Natural killer cell (primary cell): ENCODE data around the gene ELL3. TPM values are rescaled to one million over a fixed set of nuclear protein-coding genes. Genes with fewer than 3 reads are reported as not detected.
"Not testable (repeated sequence)": the region's sequence is repeated elsewhere in the genome, so short reads cannot be mapped to it uniquely, and the experiment has no call there.

ENCODE experiments used
- ATAC-seq, 3 donors: fragments of 150-1000 bp in 2 of 3; fragments of 200-7000 bp in 1 of 3; cut with Tn5 transposase; 1 replicate in 1 of 3; 2 replicates in 2 of 3; pipeline ENCODE4 v1.10.0; 2021; ENCODE audit warnings: mild to moderate bottlenecking in 2 of 3, moderate library complexity in 2 of 3
- DNase-seq, 2 donors: peaks; one replicate each; pipeline versions ENCODE4 v3.0.0 to v3.0.0-alpha.2; 2013 to 2021; ENCODE audit warnings: mixed read lengths in 1 of 2
- H3K27ac ChIP-seq: one replicate; pipeline ENCODE4 v1.5.1; 2013; ENCODE audit warnings: mild to moderate bottlenecking, low read length
- H3K27me3 ChIP-seq: one replicate; pipeline ENCODE4 v1.6.1; 2013; ENCODE audit warnings: low read length; ENCODE audit not compliant: control insufficient read depth, insufficient read depth
- H3K36me3 ChIP-seq: one replicate; pipeline ENCODE4 v1.6.1; 2013; ENCODE audit warnings: low read length; ENCODE audit not compliant: control insufficient read depth, insufficient read depth
- H3K4me1 ChIP-seq: one replicate; pipeline ENCODE4 v1.6.1; 2013; ENCODE audit warnings: low read length; ENCODE audit not compliant: control insufficient read depth, insufficient read depth
- H3K4me3 ChIP-seq: one replicate; pipeline ENCODE4 v1.5.1; 2013; ENCODE audit warnings: low read length
- H3K9me3 ChIP-seq: one replicate; pipeline ENCODE4 v1.6.1; 2013; ENCODE audit warnings: low read length; ENCODE audit not compliant: control insufficient read depth, insufficient read depth
- H3K27ac Mint-ChIP-seq, 2 donors: one replicate each; pipeline ENCODE4 v1.8.0; 2022; ENCODE audit warnings: mild to moderate bottlenecking in 2 of 2, mixed read lengths in 2 of 2, moderate library complexity in 1 of 2
- H3K27me3 Mint-ChIP-seq, 2 donors: one replicate each; pipeline ENCODE4 v1.8.0; 2022; ENCODE audit warnings: low read depth in 2 of 2, mixed read lengths in 2 of 2
- H3K36me3 Mint-ChIP-seq: one replicate; pipeline ENCODE4 v1.8.0; 2022; ENCODE audit warnings: mixed read lengths
- H3K4me1 Mint-ChIP-seq, 2 donors: one replicate each; pipeline ENCODE4 v1.8.0; 2022; ENCODE audit warnings: mixed read lengths in 2 of 2
- H3K4me3 Mint-ChIP-seq: one replicate; pipeline ENCODE4 v1.8.0; 2022; ENCODE audit warnings: mild to moderate bottlenecking, moderate library complexity, mixed read lengths
- H3K9me3 Mint-ChIP-seq, 2 donors: one replicate each; pipeline ENCODE4 v1.8.0; 2022; ENCODE audit warnings: mixed read lengths in 2 of 2
- CTCF ChIP-seq: fragments of 200-600 bp; IDR thresholded peaks from one replicate; pipeline ENCODE4 v1.8.0; 2022; ENCODE audit warnings: antibody characterized with exemption
- WGBS: methylation state at CpG from one replicate; pipeline ENCODE4 v1.1.7; 2013; ENCODE audit warnings: missing lambda C conversion rate; ENCODE audit not compliant: insufficient coverage; 5-methylcytosine and 5-hydroxymethylcytosine counted together
- intact Hi-C: fragments of 100-400 bp; cut with micrococcal nuclease; formaldehyde crosslinking; loops from one replicate; pipeline ENCODE4 v1.14.2; 2022
- total RNA-seq, 4 donors: library from RNA; stranded (reverse); fragments of 120-200 nt in 1 of 4; gene quantifications; one replicate each; pipeline versions ENCODE4 v1.2.3 to v1.2.4, GENCODE V29; 2013 to 2022

The ELL3 gene
- total RNA-seq, 3 donors from 2014 or later (not counting 1 experiment from before 2014, with no cell fraction given), result 0.82 to 0.88 TPM; not detected in 1

- Mint-ChIP-seq H3K36me3 (no peaks in the 10 kb centered on the region), H3K4me1 (peaks cover 24 to 27% of the 10 kb centered on the region in 2 donors), H3K4me3 (peak overlapping the region; percentile 51), H3K27me3 (no peaks in the 10 kb centered on the region), H3K27ac (peak overlapping the region; percentile 65 to 76), H3K9me3 (no peaks in the 10 kb centered on the region)
- WGBS, result no CpG with 5 or more reads among the region's 3 CpGs
- Histone ChIP-seq H3K4me3 (no peak overlapping the region), H3K36me3 (peaks cover 17% of the 10 kb centered on the region), H3K27ac (no peak overlapping the region), H3K27me3 (no peaks in the 10 kb centered on the region), H3K4me1 (peaks cover 23% of the 10 kb centered on the region), H3K9me3 (no peaks in the 10 kb centered on the region)
- intact Hi-C loops, result no loop called here
- ATAC-seq, result no peak
- no peak for TF ChIP-seq CTCF
- DNase-seq, result no peak
Observed at GRCh38 chr15:43821505-43821904, 44.7 kb upstream of the ELL3 start.

DNA sequence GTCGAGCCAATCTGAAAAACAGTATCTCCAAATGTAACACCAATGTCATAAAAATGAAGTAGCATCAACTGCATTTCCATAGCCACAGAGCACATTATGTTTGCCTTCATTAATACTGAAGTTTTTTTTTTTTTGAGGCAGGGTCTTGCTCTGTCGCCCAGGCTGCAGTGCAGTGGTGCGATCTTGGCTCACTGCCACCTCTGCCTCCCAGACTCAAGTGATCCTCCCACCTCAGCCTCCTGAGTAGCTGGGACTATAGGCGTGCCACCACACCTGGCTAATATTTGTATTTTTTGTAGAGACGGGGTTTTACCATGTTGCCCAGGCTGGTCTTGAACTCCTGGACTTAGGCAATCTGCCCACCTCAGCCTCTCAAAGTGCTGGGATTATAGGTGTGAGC, 38.3 kb upstream of the ELL3 start:
- ATAC-seq, H3K4me1 ChIP-seq, H3K4me3 ChIP-seq, H3K4me3 Mint-ChIP-seq, H3K27me3 ChIP-seq, H3K9me3 Mint-ChIP-seq, H3K4me1 Mint-ChIP-seq, intact Hi-C loops, DNase-seq, H3K27me3 Mint-ChIP-seq, H3K27ac ChIP-seq, H3K9me3 ChIP-seq: not testable (repeated sequence)
- Mint-ChIP-seq H3K27ac (peak overlapping the region in 1 of 2 donors; percentile 25), H3K36me3 (peaks cover 20% of the 10 kb centered on the region)
- peaks cover 63% of the 10 kb centered on the region for H3K36me3 ChIP-seq
- WGBS, result 97% methylated on average over 5 of the region's 5 CpGs

DNA sequence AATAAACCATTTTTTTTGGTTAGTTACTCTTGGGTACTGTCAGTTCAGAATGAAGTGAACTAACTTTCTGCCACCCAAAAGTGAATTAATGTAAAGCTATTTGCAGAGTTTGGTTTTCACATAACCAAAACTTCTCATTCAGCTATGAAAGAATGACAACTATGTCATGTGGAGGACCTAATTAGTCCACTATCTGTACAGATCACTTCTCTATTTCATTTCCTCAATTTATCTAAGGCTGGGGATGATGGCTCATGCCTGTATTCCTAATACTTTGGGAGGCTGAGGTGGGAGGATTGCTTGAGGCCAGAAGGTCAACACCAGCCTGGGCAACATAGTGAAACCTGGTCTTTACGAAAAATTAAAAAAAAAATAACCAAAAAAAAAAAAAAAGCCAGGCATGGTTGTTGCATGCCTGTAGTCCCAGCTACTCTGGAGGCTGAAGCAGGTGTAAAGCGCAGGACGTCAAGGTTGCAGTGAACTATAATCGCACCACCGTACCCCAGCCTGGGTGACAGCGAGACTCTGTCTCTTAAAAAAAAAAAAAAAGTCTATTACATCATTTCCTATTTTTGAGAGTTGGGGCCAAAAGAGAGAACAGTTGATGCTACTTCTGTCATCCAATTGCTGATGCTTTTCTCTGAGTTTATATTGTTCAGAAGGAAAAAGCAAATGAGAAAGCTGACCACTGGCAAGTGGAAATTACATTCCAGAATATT, 32.4 kb upstream of the ELL3 start:
- intact Hi-C loops, result no loop called here
- no peak overlapping the region for H3K4me3 ChIP-seq

More for the DNA sequence above, 32.4 kb upstream of the ELL3 start:
- DNase-seq (no peak), ATAC-seq (no peak)
- Mint-ChIP-seq H3K4me1 (peaks cover 0 to 5% of the 10 kb centered on the region in 2 donors), H3K27ac (no peak overlapping the region), H3K36me3 (peaks cover 23% of the 10 kb centered on the region), H3K4me3 (no peak overlapping the region), H3K9me3 (no peaks in the 10 kb centered on the region), H3K27me3 (no peaks in the 10 kb centered on the region)
- H3K27ac ChIP-seq, result peak overlapping the region; percentile 75
- no peak for TF ChIP-seq CTCF
- H3K4me1 ChIP-seq, result peaks cover 3% of the 10 kb centered on the region
- no peaks in the 10 kb centered on the region for H3K27me3 ChIP-seq
- 78% methylated on average over 6 of the region's 6 CpGs for WGBS
- H3K36me3 ChIP-seq, result peaks cover 80% of the 10 kb centered on the region
- H3K9me3 ChIP-seq, result no peaks in the 10 kb centered on the region
